Progenitor cell of endocrine pancreas (in vitro differentiated cells): ENCODE data around the gene SNCAIP. TPM values are rescaled to one million over a fixed set of nuclear protein-coding genes. Genes with fewer than 3 reads are reported as not detected.
"Not testable (repeated sequence)": the region's sequence is repeated elsewhere in the genome, so short reads cannot be mapped to it uniquely, and the experiment has no call there.

ENCODE experiments used
- DNase-seq: peaks from one replicate; pipeline ENCODE4 v3.0.0; 2021; ENCODE audit warnings: low spot score; ENCODE audit not compliant: unreplicated experiment
- H3K27ac Mint-ChIP-seq: 2 replicates; pipeline ENCODE4 v1.8.0; 2021; ENCODE audit warnings: mild to moderate bottlenecking, moderate library complexity, mixed read lengths
- H3K27me3 Mint-ChIP-seq: 2 replicates; pipeline ENCODE4 v1.8.0; 2021; ENCODE audit warnings: mixed read lengths
- H3K36me3 Mint-ChIP-seq: 2 replicates; pipeline ENCODE4 v1.8.0; 2022; ENCODE audit warnings: mixed read lengths; ENCODE audit not compliant: insufficient read depth
- H3K4me1 Mint-ChIP-seq: 2 replicates; pipeline ENCODE4 v1.8.0; 2021; ENCODE audit warnings: low read depth, mixed read lengths
- H3K4me3 Mint-ChIP-seq: 2 replicates; pipeline ENCODE4 v1.8.0; 2021; ENCODE audit warnings: low read depth, mild to moderate bottlenecking, moderate library complexity, mixed read lengths
- H3K9me3 Mint-ChIP-seq: 2 replicates; pipeline ENCODE4 v1.8.0; 2021; ENCODE audit warnings: low read depth, mixed read lengths
- CTCF ChIP-seq: fragments of 200-600 bp; sonication (generic); IDR thresholded peaks from one replicate; pipeline ENCODE4 v1.5.0; 2021; ENCODE audit warnings: antibody characterized with exemption, mild to moderate bottlenecking; ENCODE audit not compliant: unreplicated experiment
- total RNA-seq: library from RNA; stranded (reverse); gene quantifications from 2 replicates; pipeline ENCODE4 v1.2.1, GENCODE V29; 2021

SNCAIP gene
- total RNA-seq, 1 donor from 2014 or later = 13.7 TPM

- Mint-ChIP-seq H3K9me3 (no peaks in the 10 kb centered on the region), H3K36me3 (no peaks in the 10 kb centered on the region), H3K27ac (no peak overlapping the region), H3K4me3 (no peak overlapping the region), H3K27me3 (no peaks in the 10 kb centered on the region), H3K4me1 (peaks cover 2% of the 10 kb centered on the region)
- no peak for DNase-seq
- TF ChIP-seq CTCF = no peak
These were observed 38.5 kb downstream of the SNCAIP start for GRCh38 chr5:122350496-122350895.

- Mint-ChIP-seq H3K27me3 (no peaks in the 10 kb centered on the region), H3K36me3 (no peaks in the 10 kb centered on the region), H3K4me3 (no peak overlapping the region), H3K4me1 (peaks cover 2% of the 10 kb centered on the region), H3K9me3 (no peaks in the 10 kb centered on the region), H3K27ac (no peak overlapping the region)
- DNase-seq = no peak
- no peak for TF ChIP-seq CTCF
These were observed 39.5 kb downstream of the SNCAIP start for GRCh38 chr5:122351416-122352157.

- Mint-ChIP-seq H3K27ac (peak overlapping the region; percentile 4), H3K9me3 (no peaks in the 10 kb centered on the region), H3K27me3 (no peaks in the 10 kb centered on the region), H3K4me1 (peaks cover 2% of the 10 kb centered on the region), H3K4me3 (no peak overlapping the region), H3K36me3 (no peaks in the 10 kb centered on the region)
- TF ChIP-seq CTCF = no peak
- DNase-seq = no peak
These were observed 40.3 kb downstream of the SNCAIP start for GRCh38 chr5:122352331-122352730.

GRCh38 chr5:122353361-122353760 is 41.3 kb downstream of the SNCAIP start:
- not testable (repeated sequence) for H3K27me3 Mint-ChIP-seq, H3K36me3 Mint-ChIP-seq, H3K4me1 Mint-ChIP-seq, H3K4me3 Mint-ChIP-seq, H3K27ac Mint-ChIP-seq, DNase-seq, H3K9me3 Mint-ChIP-seq

- Mint-ChIP-seq H3K27me3 (no peaks in the 10 kb centered on the region), H3K27ac (no peak overlapping the region), H3K4me1 (peaks cover 6% of the 10 kb centered on the region), H3K9me3 (no peaks in the 10 kb centered on the region), H3K36me3 (no peaks in the 10 kb centered on the region), H3K4me3 (no peak overlapping the region)
- no peak for DNase-seq
- TF ChIP-seq CTCF = no peak
These were observed 42.3 kb downstream of the SNCAIP start for GRCh38 chr5:122354293-122354692.

- Mint-ChIP-seq H3K4me1 (peaks cover 6% of the 10 kb centered on the region), H3K27me3 (no peaks in the 10 kb centered on the region), H3K9me3 (no peaks in the 10 kb centered on the region), H3K4me3 (no peak overlapping the region), H3K36me3 (no peaks in the 10 kb centered on the region), H3K27ac (no peak overlapping the region)
- DNase-seq = no peak
- TF ChIP-seq CTCF = no peak
These were observed 43.3 kb downstream of the SNCAIP start for GRCh38 chr5:122355324-122355723.
